GM23338 (cell line): Measurements from ENCODE around the gene ATP8A2. TPM values are rescaled to one million over a fixed set of nuclear protein-coding genes. Genes with fewer than 3 reads are reported as not detected.

Experiments
- ATAC-seq: fragments of 200-7000 bp; cut with Tn5 transposase; 3 replicates; pipeline ENCODE4 v1.9.1; 2020
- DNase-seq: peaks from one replicate; pipeline ENCODE4 v3.0.0-alpha.2; 2015; ENCODE audit warnings: low spot score
- H2AFZ ChIP-seq: fragments of 200-600 bp; sonication (generic); 2 replicates; pipeline ENCODE4 v1.8.0; 2016; ENCODE audit warnings: antibody characterized with exemption, mild to moderate bottlenecking, moderate library complexity
- H3F3A ChIP-seq: fragments of 200-600 bp; sonication (generic); replicated peaks from 2 replicates; pipeline ENCODE4 v1.8.0; 2017; ENCODE audit warnings: antibody characterized with exemption, mixed run types, low read depth
- H3K27ac ChIP-seq: fragments of 200-600 bp; sonication (generic); 2 replicates; pipeline ENCODE4 v1.6.1; 2016; ENCODE audit warnings: low read depth
- H3K27me3 ChIP-seq: fragments of 200-600 bp; sonication (generic); 2 replicates; pipeline ENCODE4 v1.8.0; 2016; ENCODE audit warnings: mild to moderate bottlenecking, mixed run types, moderate library complexity; ENCODE audit not compliant: insufficient read depth
- H3K36me3 ChIP-seq: fragments of 200-600 bp; sonication (generic); 2 replicates; pipeline ENCODE4 v1.8.0; 2016; ENCODE audit warnings: mild to moderate bottlenecking; ENCODE audit not compliant: insufficient read depth
- H3K4me1 ChIP-seq: fragments of 200-600 bp; sonication (generic); 2 replicates; pipeline ENCODE4 v1.8.0; 2016; ENCODE audit warnings: mild to moderate bottlenecking, moderate library complexity; ENCODE audit not compliant: insufficient read depth
- H3K4me2 ChIP-seq: fragments of 200-600 bp; sonication (generic); 2 replicates; pipeline ENCODE4 v1.7.1; 2017; ENCODE audit warnings: mixed run types
- H3K4me3 ChIP-seq: fragments of 200-600 bp; sonication (generic); 2 replicates; pipeline ENCODE4 v1.6.1; 2016; ENCODE audit warnings: mixed run types
- H3K79me2 ChIP-seq: fragments of 200-600 bp; sonication (generic); replicated peaks from 2 replicates; pipeline ENCODE4 v1.8.0; 2017; ENCODE audit warnings: mild to moderate bottlenecking; ENCODE audit not compliant: insufficient read depth
- H3K9me2 ChIP-seq: fragments of 200-600 bp; sonication (generic); 2 replicates; pipeline ENCODE4 v1.8.0; 2017; ENCODE audit not compliant: insufficient read depth
- H4K20me1 ChIP-seq: fragments of 200-600 bp; sonication (generic); replicated peaks from 2 replicates; pipeline ENCODE4 v1.8.0; 2017; ENCODE audit warnings: mild to moderate bottlenecking; ENCODE audit not compliant: insufficient read depth
- H3K27ac Mint-ChIP-seq: 2 replicates; pipeline ENCODE4 v1.8.0; 2020; ENCODE audit warnings: inconsistent platforms, mild to moderate bottlenecking, moderate library complexity, mixed read lengths
- H3K27me3 Mint-ChIP-seq: 3 replicates; pipeline ENCODE4 v1.8.0; 2022; ENCODE audit warnings: low read depth, mild to moderate bottlenecking, moderate library complexity, mixed read lengths, inconsistent platforms; ENCODE audit not compliant: insufficient read depth, poor library complexity
- H3K36me3 Mint-ChIP-seq: 3 replicates; pipeline ENCODE4 v1.8.0; 2021; ENCODE audit warnings: low read depth, mild to moderate bottlenecking, inconsistent platforms, moderate library complexity, mixed read lengths
- H3K4me1 Mint-ChIP-seq: 3 replicates; pipeline ENCODE4 v1.8.0; 2020; ENCODE audit warnings: mild to moderate bottlenecking, inconsistent platforms, mixed read lengths
- H3K4me3 Mint-ChIP-seq: 3 replicates; pipeline ENCODE4 v1.8.0; 2021; ENCODE audit warnings: moderate library complexity, mild to moderate bottlenecking, inconsistent platforms, mixed read lengths
- H3K9me3 Mint-ChIP-seq: 3 replicates; pipeline ENCODE4 v1.8.0; 2020; ENCODE audit warnings: moderate library complexity, mild to moderate bottlenecking, inconsistent platforms, mixed read lengths
- CREB1 ChIP-seq: fragments of 250-450 bp; sonication (Bioruptor Pico); IDR thresholded peaks from 2 replicates; pipeline ENCODE4 v1.5.0; 2020; ENCODE audit warnings: low read depth, mild to moderate bottlenecking, moderate library complexity
- CTCF ChIP-seq, 2 experiments: fragments of 200-600 bp in 1 of 2; sonication (generic) in 1 of 2; conservative IDR thresholded peaks; 2 replicates each; pipeline versions ENCODE4 v1.5.1 to v1.6.1; 2016 to 2017; ENCODE audit warnings: antibody characterized with exemption in 2 of 2, low read depth in 2 of 2, mild to moderate bottlenecking in 2 of 2, moderate library complexity in 1 of 2
- ETS1 ChIP-seq: IDR thresholded peaks from 2 replicates; pipeline ENCODE4 v1.6.1; 2016; ENCODE audit warnings: antibody characterized with exemption
- EZH2 ChIP-seq: fragments of 200-600 bp; sonication (generic); IDR thresholded peaks from one replicate; pipeline ENCODE4 v1.8.0; 2017; ENCODE audit warnings: antibody characterized with exemption, mild to moderate bottlenecking, low read depth; ENCODE audit not compliant: unreplicated experiment
- EZH2phosphoT487 ChIP-seq: fragments of 200-600 bp; sonication (generic); IDR thresholded peaks from one replicate; pipeline ENCODE4 v1.8.1; 2018; ENCODE audit warnings: antibody characterized with exemption; ENCODE audit not compliant: unreplicated experiment
- JUNB ChIP-seq: IDR thresholded peaks from one replicate; pipeline ENCODE4 v1.6.1; 2016; ENCODE audit warnings: antibody characterized with exemption; ENCODE audit not compliant: unreplicated experiment
- NANOG ChIP-seq: IDR thresholded peaks from 2 replicates; pipeline ENCODE4 v1.6.1; 2016; ENCODE audit warnings: antibody characterized with exemption, borderline replicate concordance
- POLR2AphosphoS5 ChIP-seq: IDR thresholded peaks from 2 replicates; pipeline ENCODE4 v1.6.1; 2016; ENCODE audit warnings: antibody characterized with exemption, low read depth
- REST ChIP-seq: IDR thresholded peaks from one replicate; pipeline ENCODE4 v1.6.1; 2018; ENCODE audit warnings: antibody characterized with exemption; ENCODE audit not compliant: unreplicated experiment
- ZNF114 ChIP-seq: fragments of 250-450 bp; sonication (Bioruptor Pico); IDR thresholded peaks from 2 replicates; pipeline ENCODE4 v1.5.0; 2020; ENCODE audit warnings: mild to moderate bottlenecking, moderate library complexity
- polyA plus RNA-seq: library from polyadenylated mRNA; unstranded; fragments of >200 nt; fragmentation: Nextera tagmentation; extraction: Ambion mirVana; gene quantifications from 2 replicates; pipeline ENCODE4 v1.2.1, GENCODE V29; 2016
- total RNA-seq: library from RNA; depleted of rRNA; stranded (reverse); fragments of >200 nt; shearing (Covaris generic); gene quantifications from 2 replicates; pipeline ENCODE4 v1.2.3, GENCODE V29; 2014

Gene ATP8A2
- total and polyA plus RNA-seq, 2 experiments from 2014 or later, result 5.7 to 8.8 TPM

DNA sequence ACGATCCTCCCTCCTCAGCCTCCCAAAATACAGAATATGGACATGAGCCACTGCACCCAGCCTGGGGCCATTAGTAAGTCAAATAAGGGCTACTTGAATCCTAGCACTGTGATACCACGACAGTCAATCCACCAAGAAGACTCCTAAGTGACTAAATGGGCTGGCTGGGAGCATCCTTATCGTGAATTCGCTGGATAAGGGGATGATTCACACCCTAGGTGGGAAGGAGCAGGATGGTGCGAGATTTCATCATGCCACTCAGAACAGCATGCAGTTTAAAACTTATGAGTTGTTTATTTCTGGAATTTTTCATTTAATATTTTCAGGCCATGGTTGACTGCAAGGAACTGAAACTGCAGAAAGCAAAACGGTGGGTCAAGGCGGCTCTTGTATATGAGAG is 30.2 kb downstream of the ATP8A2 start (continued):
- TF ChIP-seq NANOG (no peak), CTCF (conservative IDR thresholded peaks at IDR 0.05; ENCODE audit: low read depth in 2 of 2) (no peak), EZH2 (no peak), JUNB (no peak), ETS1 (no peak), EZH2phosphoT487 (no peak), CREB1 (CRISPR knock-in tag) (no peak), REST (no peak), ZNF114 (CRISPR knock-in tag) (no peak)

- no peaks in the 10 kb centered on the region for H3F3A ChIP-seq
- DNase-seq (peak; percentile 36), ATAC-seq (peak; percentile 79)
- no peaks in the 10 kb centered on the region for H3K27me3 ChIP-seq
- no peaks in the 10 kb centered on the region; the same call in 2 of the 3 replicates for H3K36me3 Mint-ChIP-seq
- no peak overlapping the region for H3K4me3 ChIP-seq
- H3K9me3 Mint-ChIP-seq, result peaks cover 5% of the 10 kb centered on the region
- H3K27ac ChIP-seq, result no peak overlapping the region
- H3K27ac Mint-ChIP-seq, result no peak overlapping the region
- H3K4me3 Mint-ChIP-seq, result no peak overlapping the region
- H3K36me3 ChIP-seq, result no peaks in the 10 kb centered on the region
- H3K79me2 ChIP-seq, result no peaks in the 10 kb centered on the region
- peaks cover 7% of the 10 kb centered on the region for H3K9me2 ChIP-seq
- H2AFZ ChIP-seq, result no peak overlapping the region
- H3K4me2 ChIP-seq, result no peak overlapping the region
- no peaks in the 10 kb centered on the region; the same call in 1 of the 2 replicates for H3K4me1 ChIP-seq
- H4K20me1 ChIP-seq, result no peaks in the 10 kb centered on the region
- H3K4me1 Mint-ChIP-seq, result peaks cover 12% of the 10 kb centered on the region
- peaks cover 6% of the 10 kb centered on the region for H3K27me3 Mint-ChIP-seq
- TF ChIP-seq EZH2, result no peak
- no peak for TF ChIP-seq POLR2AphosphoS5
- TF ChIP-seq CTCF (conservative IDR thresholded peaks at IDR 0.05; ENCODE audit: low read depth in 2 of 2), result peak; percentile 37 to 68
- TF ChIP-seq CREB1 (CRISPR knock-in tag), result no peak
- no peak for TF ChIP-seq JUNB
Observed at GRCh38 chr13:25406377-25406776, 34.6 kb downstream of the ATP8A2 start.
